Measurements from ENCODE around the gene UBA1. TPM values are rescaled to one million over a fixed set of nuclear protein-coding genes. Genes with fewer than 3 reads are reported as not detected.

UBA1 gene
- polyA plus RNA-seq, 2 of the 4 experiments (the other 2 are of a cell fraction): 160 to 192 TPM

DNA sequence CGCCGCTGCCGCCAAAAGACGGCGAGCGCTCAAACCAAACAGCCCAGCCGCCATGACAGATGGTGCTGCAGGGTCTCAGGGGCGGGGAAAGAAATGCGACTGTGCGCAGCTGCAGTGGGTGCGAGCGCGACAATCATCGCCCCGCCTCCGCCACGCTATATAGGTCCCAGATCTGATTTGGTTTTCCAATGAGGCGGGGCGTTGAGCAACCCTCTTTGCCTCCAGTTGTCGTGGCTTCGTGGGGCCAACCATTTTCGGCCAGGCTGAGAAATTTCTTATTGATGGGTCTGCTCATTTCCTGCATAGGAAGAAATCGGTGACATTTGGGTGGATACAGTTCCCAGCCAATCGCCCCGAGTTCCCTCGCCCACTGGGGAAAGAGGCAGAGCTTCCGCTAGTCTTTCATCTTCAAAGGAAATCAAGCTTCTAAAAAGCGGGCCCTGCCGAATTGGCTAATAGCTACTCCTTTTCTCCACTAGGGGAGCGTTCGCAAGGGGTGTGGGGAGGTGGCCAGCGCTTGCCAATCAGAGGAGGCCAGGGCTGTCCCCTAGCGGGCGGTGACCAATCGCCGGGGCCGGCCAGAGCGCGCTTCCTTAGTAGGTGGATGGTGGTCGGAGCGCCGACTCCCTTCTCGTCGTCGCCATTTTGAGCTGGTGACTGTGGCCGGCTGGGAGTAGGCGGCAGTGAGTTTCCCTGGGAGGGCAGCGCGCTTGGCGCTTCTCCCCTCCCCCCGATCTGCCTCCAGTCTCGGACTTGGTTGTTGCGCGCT is 48.8 kb upstream of the UBA1 start, which contains the start of the genes NDUFB11 and RBM10:
NDUFB11 (minus strand) TSS at position 77 of the 769 bp plus-strand sequence; CDS start at position 54, 23 bp downstream.
RBM10 (plus strand) TSS at position 596 of the 769 bp plus-strand sequence. CDS start 2,261 bp downstream, outside the sequence.
- peak within 1 kb of the TSS; percentile 79 for H3K4me3 ChIP-seq
- POLR2A ChIA-PET: interaction anchor here (0.6 to 3.1 kb wide), 6 partner anchors 10 to 73 kb away, joined by 3 to 17 read pairs (median 8); partner anchors contain the start of gene CDK16
- FAIRE-seq (peak; percentile 99), DNase-seq (ENCODE audit: low read depth in 1 of 2, low spot score in 1 of 2) (peak; percentile 86 to 97), ATAC-seq (peak; percentile 97 to 99)
- H3K27ac ChIP-seq: peak within 1 kb of the TSS; percentile 90 to 97
- peaks cover 17% of the 10 kb centered on the region for H3K4me1 ChIP-seq
- CTCF ChIA-PET: interaction anchor here (0.6 to 1.4 kb wide), 9 partner anchors 10 to 504 kb away, joined by 3 to 10 read pairs (median 3); no protein-coding TSS in a partner anchor
- H3K9me3 ChIP-seq: no peaks in the 10 kb centered on the region
- 2% methylated on average over 15 of the region's 54 CpGs for WGBS (ENCODE audit: missing lambda C conversion rate)
- peak within 1 kb of the TSS; percentile 94 for H3K4me2 ChIP-seq
- no peak for TF ChIP-seq SMC3 (IDR thresholded peaks at IDR 0.05)
- TF ChIP-seq, protein P1, sequence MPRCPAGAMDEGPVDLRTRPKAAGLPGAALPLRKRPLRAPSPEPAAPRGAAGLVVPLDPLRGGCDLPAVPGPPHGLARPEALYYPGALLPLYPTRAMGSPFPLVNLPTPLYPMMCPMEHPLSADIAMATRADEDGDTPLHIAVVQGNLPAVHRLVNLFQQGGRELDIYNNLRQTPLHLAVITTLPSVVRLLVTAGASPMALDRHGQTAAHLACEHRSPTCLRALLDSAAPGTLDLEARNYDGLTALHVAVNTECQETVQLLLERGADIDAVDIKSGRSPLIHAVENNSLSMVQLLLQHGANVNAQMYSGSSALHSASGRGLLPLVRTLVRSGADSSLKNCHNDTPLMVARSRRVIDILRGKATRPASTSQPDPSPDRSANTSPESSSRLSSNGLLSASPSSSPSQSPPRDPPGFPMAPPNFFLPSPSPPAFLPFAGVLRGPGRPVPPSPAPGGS (IDR thresholded peaks at IDR 0.05): peak; percentile 39; the same call in 1 of the 3 replicates
- no peak for TF ChIP-seq ZFP36 (IDR thresholded peaks at IDR 0.05; ENCODE audit: borderline replicate concordance, partially characterized antibody)
- no peak; the same call in 1 of the 2 replicates for TF ChIP-seq PHF8 (IDR thresholded peaks at IDR 0.05; ENCODE audit: borderline replicate concordance, low read depth)
- TF ChIP-seq GATA3 (IDR thresholded peaks at IDR 0.05; ENCODE audit: borderline replicate concordance): no peak
- TF ChIP-seq, protein P2, sequence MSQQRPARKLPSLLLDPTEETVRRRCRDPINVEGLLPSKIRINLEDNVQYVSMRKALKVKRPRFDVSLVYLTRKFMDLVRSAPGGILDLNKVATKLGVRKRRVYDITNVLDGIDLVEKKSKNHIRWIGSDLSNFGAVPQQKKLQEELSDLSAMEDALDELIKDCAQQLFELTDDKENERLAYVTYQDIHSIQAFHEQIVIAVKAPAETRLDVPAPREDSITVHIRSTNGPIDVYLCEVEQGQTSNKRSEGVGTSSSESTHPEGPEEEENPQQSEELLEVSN (IDR thresholded peaks at IDR 0.05; ENCODE audit: borderline replicate concordance, low read depth): peak; percentile 47; the same call in 1 of the 2 replicates
- TF ChIP-seq RAD21 (conservative IDR thresholded peaks at IDR 0.05 in 1 of 2, IDR thresholded peaks at IDR 0.05 in 1 of 2): no peak
- TF ChIP-seq, protein P3, sequence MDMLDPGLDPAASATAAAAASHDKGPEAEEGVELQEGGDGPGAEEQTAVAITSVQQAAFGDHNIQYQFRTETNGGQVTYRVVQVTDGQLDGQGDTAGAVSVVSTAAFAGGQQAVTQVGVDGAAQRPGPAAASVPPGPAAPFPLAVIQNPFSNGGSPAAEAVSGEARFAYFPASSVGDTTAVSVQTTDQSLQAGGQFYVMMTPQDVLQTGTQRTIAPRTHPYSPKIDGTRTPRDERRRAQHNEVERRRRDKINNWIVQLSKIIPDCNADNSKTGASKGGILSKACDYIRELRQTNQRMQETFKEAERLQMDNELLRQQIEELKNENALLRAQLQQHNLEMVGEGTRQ (IDR thresholded peaks at IDR 0.05): no peak
- TF ChIP-seq, protein P4, sequence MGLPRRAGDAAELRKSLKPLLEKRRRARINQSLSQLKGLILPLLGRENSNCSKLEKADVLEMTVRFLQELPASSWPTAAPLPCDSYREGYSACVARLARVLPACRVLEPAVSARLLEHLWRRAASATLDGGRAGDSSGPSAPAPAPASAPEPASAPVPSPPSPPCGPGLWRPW (IDR thresholded peaks at IDR 0.05): no peak
- TF ChIP-seq ESRRA (IDR thresholded peaks at IDR 0.05; ENCODE audit: borderline replicate concordance, low read length): no peak
- TF ChIP-seq CEBPB (IDR thresholded peaks at IDR 0.05): peak; percentile 40 to 77; a peak in 3 of 4 replicates
- TF ChIP-seq, protein P5, sequence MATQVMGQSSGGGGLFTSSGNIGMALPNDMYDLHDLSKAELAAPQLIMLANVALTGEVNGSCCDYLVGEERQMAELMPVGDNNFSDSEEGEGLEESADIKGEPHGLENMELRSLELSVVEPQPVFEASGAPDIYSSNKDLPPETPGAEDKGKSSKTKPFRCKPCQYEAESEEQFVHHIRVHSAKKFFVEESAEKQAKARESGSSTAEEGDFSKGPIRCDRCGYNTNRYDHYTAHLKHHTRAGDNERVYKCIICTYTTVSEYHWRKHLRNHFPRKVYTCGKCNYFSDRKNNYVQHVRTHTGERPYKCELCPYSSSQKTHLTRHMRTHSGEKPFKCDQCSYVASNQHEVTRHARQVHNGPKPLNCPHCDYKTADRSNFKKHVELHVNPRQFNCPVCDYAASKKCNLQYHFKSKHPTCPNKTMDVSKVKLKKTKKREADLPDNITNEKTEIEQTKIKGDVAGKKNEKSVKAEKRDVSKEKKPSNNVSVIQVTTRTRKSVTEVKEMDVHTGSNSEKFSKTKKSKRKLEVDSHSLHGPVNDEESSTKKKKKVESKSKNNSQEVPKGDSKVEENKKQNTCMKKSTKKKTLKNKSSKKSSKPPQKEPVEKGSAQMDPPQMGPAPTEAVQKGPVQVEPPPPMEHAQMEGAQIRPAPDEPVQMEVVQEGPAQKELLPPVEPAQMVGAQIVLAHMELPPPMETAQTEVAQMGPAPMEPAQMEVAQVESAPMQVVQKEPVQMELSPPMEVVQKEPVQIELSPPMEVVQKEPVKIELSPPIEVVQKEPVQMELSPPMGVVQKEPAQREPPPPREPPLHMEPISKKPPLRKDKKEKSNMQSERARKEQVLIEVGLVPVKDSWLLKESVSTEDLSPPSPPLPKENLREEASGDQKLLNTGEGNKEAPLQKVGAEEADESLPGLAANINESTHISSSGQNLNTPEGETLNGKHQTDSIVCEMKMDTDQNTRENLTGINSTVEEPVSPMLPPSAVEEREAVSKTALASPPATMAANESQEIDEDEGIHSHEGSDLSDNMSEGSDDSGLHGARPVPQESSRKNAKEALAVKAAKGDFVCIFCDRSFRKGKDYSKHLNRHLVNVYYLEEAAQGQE (IDR thresholded peaks at IDR 0.05): no peak
- TF ChIP-seq KDM5A (IDR thresholded peaks at IDR 0.05): peak; percentile 67
- TF ChIP-seq FOSL2 (IDR thresholded peaks at IDR 0.05): no peak
- TF ChIP-seq FOSL2 (CRISPR knock-in tag; IDR thresholded peaks at IDR 0.05): no peak
- TF ChIP-seq RNF2 (IDR thresholded peaks at IDR 0.05; ENCODE audit: borderline replicate concordance, low read depth): no peak
- no peak for TF ChIP-seq MYC (IDR thresholded peaks at IDR 0.05; ENCODE audit: borderline replicate concordance, low read length)
- TF ChIP-seq CBX2 (IDR thresholded peaks at IDR 0.05; ENCODE audit: borderline replicate concordance, low read depth): no peak
- TF ChIP-seq, protein P6, sequence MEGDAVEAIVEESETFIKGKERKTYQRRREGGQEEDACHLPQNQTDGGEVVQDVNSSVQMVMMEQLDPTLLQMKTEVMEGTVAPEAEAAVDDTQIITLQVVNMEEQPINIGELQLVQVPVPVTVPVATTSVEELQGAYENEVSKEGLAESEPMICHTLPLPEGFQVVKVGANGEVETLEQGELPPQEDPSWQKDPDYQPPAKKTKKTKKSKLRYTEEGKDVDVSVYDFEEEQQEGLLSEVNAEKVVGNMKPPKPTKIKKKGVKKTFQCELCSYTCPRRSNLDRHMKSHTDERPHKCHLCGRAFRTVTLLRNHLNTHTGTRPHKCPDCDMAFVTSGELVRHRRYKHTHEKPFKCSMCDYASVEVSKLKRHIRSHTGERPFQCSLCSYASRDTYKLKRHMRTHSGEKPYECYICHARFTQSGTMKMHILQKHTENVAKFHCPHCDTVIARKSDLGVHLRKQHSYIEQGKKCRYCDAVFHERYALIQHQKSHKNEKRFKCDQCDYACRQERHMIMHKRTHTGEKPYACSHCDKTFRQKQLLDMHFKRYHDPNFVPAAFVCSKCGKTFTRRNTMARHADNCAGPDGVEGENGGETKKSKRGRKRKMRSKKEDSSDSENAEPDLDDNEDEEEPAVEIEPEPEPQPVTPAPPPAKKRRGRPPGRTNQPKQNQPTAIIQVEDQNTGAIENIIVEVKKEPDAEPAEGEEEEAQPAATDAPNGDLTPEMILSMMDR (IDR thresholded peaks at IDR 0.05): peak; percentile 43
- no peak for TF ChIP-seq HDAC2 (IDR thresholded peaks at IDR 0.05)
- TF ChIP-seq RCOR1 (IDR thresholded peaks at IDR 0.05; ENCODE audit: low read depth, low read length): no peak
- TF ChIP-seq MAZ (IDR thresholded peaks at IDR 0.05; ENCODE audit: borderline replicate concordance, low read depth, low read length): no peak
- TF ChIP-seq TP53 (CRISPR knock-in tag; IDR thresholded peaks at IDR 0.05): no peak
- TF ChIP-seq, protein P7, sequence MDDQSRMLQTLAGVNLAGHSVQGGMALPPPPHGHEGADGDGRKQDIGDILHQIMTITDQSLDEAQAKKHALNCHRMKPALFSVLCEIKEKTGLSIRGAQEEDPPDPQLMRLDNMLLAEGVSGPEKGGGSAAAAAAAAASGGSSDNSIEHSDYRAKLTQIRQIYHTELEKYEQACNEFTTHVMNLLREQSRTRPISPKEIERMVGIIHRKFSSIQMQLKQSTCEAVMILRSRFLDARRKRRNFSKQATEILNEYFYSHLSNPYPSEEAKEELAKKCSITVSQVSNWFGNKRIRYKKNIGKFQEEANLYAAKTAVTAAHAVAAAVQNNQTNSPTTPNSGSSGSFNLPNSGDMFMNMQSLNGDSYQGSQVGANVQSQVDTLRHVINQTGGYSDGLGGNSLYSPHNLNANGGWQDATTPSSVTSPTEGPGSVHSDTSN (IDR thresholded peaks at IDR 0.05): no peak
- no peak for TF ChIP-seq JUNB (IDR thresholded peaks at IDR 0.05)
- TF ChIP-seq, protein P8, sequence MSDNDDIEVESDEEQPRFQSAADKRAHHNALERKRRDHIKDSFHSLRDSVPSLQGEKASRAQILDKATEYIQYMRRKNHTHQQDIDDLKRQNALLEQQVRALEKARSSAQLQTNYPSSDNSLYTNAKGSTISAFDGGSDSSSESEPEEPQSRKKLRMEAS (IDR thresholded peaks at IDR 0.05): peak; percentile 72; the same call in 1 of the 2 replicates
- TF ChIP-seq CBX8 (IDR thresholded peaks at IDR 0.05): no peak
- TF ChIP-seq MAFK (IDR thresholded peaks at IDR 0.05; ENCODE audit: partially characterized antibody): no peak
- TF ChIP-seq POLR2A (IDR thresholded peaks at IDR 0.05; ENCODE audit: low read length): peak; percentile 81
- TF ChIP-seq HOXA7 (CRISPR knock-in tag; IDR thresholded peaks at IDR 0.05): no peak
- TF ChIP-seq KDM1A (IDR thresholded peaks at IDR 0.05; ENCODE audit: low read depth): no peak

All from A549 (cell line).